Endothelial cell of hepatic sinusoid (primary cell): ENCODE results near the gene ECE2.

Experiments used
- in situ Hi-C: cut with HindIII; loops from 2 replicates; pipeline ENCODE4 v1.10.0; 2017; ENCODE audit warnings: low sequenced_read_pairs

The ECE2 gene

GRCh38 chr3:184308744-184309143 is 32.9 kb downstream of the ECE2 start:
- in situ Hi-C loops, result no loop called here

GRCh38 chr3:184311633-184312032 is 35.8 kb downstream of the ECE2 start:
- in situ Hi-C loops, result no loop called here

GRCh38 chr3:184314363-184314699 is 38.5 kb downstream of the ECE2 start, which contains the start of gene EIF4G1:
Gene EIF4G1, plus strand, starts transcription at chr3:184314606. Its CDS starts 1,191 bp downstream, at chr3:184315797.
- in situ Hi-C loops, result no loop called here

GRCh38 chr3:184314700-184315542 is 39.1 kb downstream of the ECE2 start:
- in situ Hi-C loops, result loop anchor here (5.0 kb wide), 1 partner anchor 48 kb away; no protein-coding TSS in a partner anchor

- in situ Hi-C loops, result loop anchor here (5.0 kb wide), 1 partner anchor 48 kb away; no protein-coding TSS in a partner anchor
Measured at GRCh38 chr3:184315543-184315867, 39.7 kb downstream of the ECE2 start.

GRCh38 chr3:184315871-184316661 is 40.2 kb downstream of the ECE2 start:
- in situ Hi-C loops, result loop anchor here (5.0 kb wide), 1 partner anchor 49 kb away; no protein-coding TSS in a partner anchor

GRCh38 chr3:184316792-184317191 is 41.0 kb downstream of the ECE2 start:
- in situ Hi-C loops, result loop anchor here (5.0 kb wide), 1 partner anchor 49 kb away; no protein-coding TSS in a partner anchor

GRCh38 chr3:184317201-184317600 is 41.4 kb downstream of the ECE2 start:
- in situ Hi-C loops, result loop anchor here (5.0 kb wide), 1 partner anchor 50 kb away; no protein-coding TSS in a partner anchor

GRCh38 chr3:184320104-184320445 is 44.3 kb downstream of the ECE2 start:
- in situ Hi-C loops, result no loop called here

GRCh38 chr3:184321666-184322065 is 45.8 kb downstream of the ECE2 start:
- in situ Hi-C loops, result no loop called here

GRCh38 chr3:184322731-184323487 is 47.1 kb downstream of the ECE2 start:
- in situ Hi-C loops, result no loop called here

GRCh38 chr3:184323696-184324095 is 47.9 kb downstream of the ECE2 start:
- in situ Hi-C loops, result no loop called here

GRCh38 chr3:184325269-184325668 is 49.4 kb downstream of the ECE2 start:
- in situ Hi-C loops, result no loop called here

GRCh38 chr3:184325715-184326369 is 50.0 kb downstream of the ECE2 start:
- in situ Hi-C loops, result no loop called here

- in situ Hi-C loops, result no loop called here
Measured at GRCh38 chr3:184327171-184327570, 51.3 kb downstream of the ECE2 start.

- in situ Hi-C loops, result no loop called here
Measured at GRCh38 chr3:184328516-184328915, 52.7 kb downstream of the ECE2 start.

GRCh38 chr3:184332370-184333090 is 56.7 kb downstream of the ECE2 start:
- in situ Hi-C loops, result no loop called here

GRCh38 chr3:184333190-184333589 is 57.4 kb downstream of the ECE2 start:
- in situ Hi-C loops, result no loop called here

GRCh38 chr3:184333700-184334099 is 57.9 kb downstream of the ECE2 start:
- in situ Hi-C loops, result no loop called here
